H1 (cell line): Measurements from ENCODE around the gene HECTD1. TPM values are rescaled to one million over a fixed set of nuclear protein-coding genes. Genes with fewer than 3 reads are reported as not detected.
"Not testable (repeated sequence)": the region's sequence is repeated elsewhere in the genome, so short reads cannot be mapped to it uniquely, and the experiment has no call there.

Source experiments
- CTCF ChIA-PET: fragments of 300-600 bp; sonication (Branson Sonifier 250); formaldehyde crosslinking; loops from one replicate; lab custom pipeline; 2021; ENCODE audit not compliant: partially characterized antibody; lab: Charles Lee
- POLR2A ChIA-PET: fragments of 300-600 bp; sonication (Branson Sonifier 250); formaldehyde crosslinking; loops from one replicate; lab custom pipeline; 2021; ENCODE audit warnings: inconsistent platforms; ENCODE audit not compliant: partially characterized antibody; lab: Charles Lee
- DNase-seq, 2 experiments: peaks; one replicate each; pipeline versions ENCODE4 v3.0.0 to v3.0.0-alpha.2; 2010 to 2022; ENCODE audit warnings: low spot score in 2 of 2, low read depth in 1 of 2, mixed read lengths in 1 of 2
- FAIRE-seq: peaks from 2 replicates; lab custom pipeline; 2011; peaks lifted over from hg19 to GRCh38; lab: Jason Lieb, UNC
- H2AFZ ChIP-seq: 2 replicates; pipeline ENCODE4 v1.8.1; 2012; ENCODE audit warnings: low read length, inconsistent platforms
- H2AK5ac ChIP-seq: 2 replicates; pipeline ENCODE4 v1.6.1; 2013; ENCODE audit warnings: low read depth, low read length
- H2BK120ac ChIP-seq: replicated peaks from 2 replicates; pipeline ENCODE3; 2013; ENCODE audit warnings: low read depth, low read length, inconsistent platforms
- H2BK12ac ChIP-seq: 2 replicates; pipeline ENCODE4 v1.6.1; 2013; ENCODE audit warnings: low read depth, low read length
- H2BK15ac ChIP-seq: 2 replicates; pipeline ENCODE4 v1.6.1; 2013; ENCODE audit warnings: low read length
- H2BK20ac ChIP-seq: 2 replicates; pipeline ENCODE4 v1.6.1; 2013; ENCODE audit warnings: low read length
- H2BK5ac ChIP-seq: 2 replicates; pipeline ENCODE4 v1.6.1; 2013; ENCODE audit warnings: low read depth, low read length
- H3K14ac ChIP-seq: 2 replicates; pipeline ENCODE4 v1.6.1; 2013; ENCODE audit warnings: inconsistent platforms; ENCODE audit not compliant: insufficient read length
- H3K18ac ChIP-seq: 2 replicates; pipeline ENCODE4 v1.6.1; 2013; ENCODE audit warnings: low read length; ENCODE audit errors: extremely low read depth
- H3K23ac ChIP-seq: 2 replicates; pipeline ENCODE4 v1.6.1; 2013; ENCODE audit warnings: inconsistent platforms; ENCODE audit not compliant: insufficient read length
- H3K23me2 ChIP-seq: 2 replicates; pipeline ENCODE4 v1.6.1; 2013; ENCODE audit warnings: low read depth, low read length
- H3K27ac ChIP-seq: 2 replicates; pipeline ENCODE4 v1.6.1; 2011; ENCODE audit warnings: low read depth, low read length, inconsistent platforms
- H3K27me3 ChIP-seq, 4 experiments: replicated peaks in 1 of 4; 1 replicate in 1 of 4; 2 replicates in 3 of 4; pipeline versions ENCODE4 v1.6.1 to v1.8.1; 2011 to 2013; ENCODE audit warnings: low read length in 3 of 4, mild to moderate bottlenecking in 3 of 4, inconsistent platforms in 2 of 4, mixed read lengths in 2 of 4, moderate library complexity in 1 of 4; ENCODE audit not compliant: control insufficient read depth in 3 of 4, insufficient read depth in 3 of 4; ENCODE audit errors: extremely low read depth in 1 of 4
- H3K36me3 ChIP-seq, 4 experiments: 2 replicates each; pipeline versions ENCODE4 v1.6.1 to v1.8.1; 2011 to 2013; ENCODE audit warnings: mild to moderate bottlenecking in 4 of 4, low read length in 3 of 4, moderate library complexity in 2 of 4, control low read depth in 1 of 4, inconsistent platforms in 1 of 4; ENCODE audit not compliant: insufficient read depth in 4 of 4, control insufficient read depth in 2 of 4
- H3K4ac ChIP-seq: replicated peaks from 2 replicates; pipeline ENCODE3; 2013; ENCODE audit warnings: low read length, low read depth, mixed read lengths, inconsistent platforms; ENCODE audit not compliant: insufficient read length
- H3K4me1 ChIP-seq, 4 experiments: replicated peaks in 1 of 4; 1 replicate in 1 of 4; 2 replicates in 3 of 4; pipeline versions ENCODE4 v1.6.1 to v1.8.1; 2011 to 2013; ENCODE audit warnings: low read length in 3 of 4, inconsistent platforms in 2 of 4, mixed read lengths in 1 of 4; ENCODE audit not compliant: insufficient read depth in 4 of 4, control insufficient read depth in 3 of 4
- H3K4me2 ChIP-seq, 2 experiments: 2 replicates each; pipeline versions ENCODE4 v1.6.1 to v1.8.1; 2011 to 2013; ENCODE audit warnings: low read depth in 2 of 2, low read length in 2 of 2, control low read depth in 1 of 2, inconsistent platforms in 1 of 2, mild to moderate bottlenecking in 1 of 2; ENCODE audit not compliant: insufficient read depth in 1 of 2
- H3K4me3 ChIP-seq, 4 experiments: fragments of 200-600, 300-600 bp in 1 of 4; sonication (generic), shearing (Covaris generic), sonication (Bioruptor Twin) in 1 of 4; 2 replicates each; pipeline versions ENCODE4 v1.5.1 to v1.8.1; 2011 to 2016; ENCODE audit warnings: low read length in 4 of 4, low read depth in 3 of 4, control low read depth in 2 of 4, inconsistent platforms in 2 of 4, mild to moderate bottlenecking in 2 of 4, mixed read lengths in 1 of 4, moderate library complexity in 1 of 4; ENCODE audit not compliant: insufficient read depth in 2 of 4; ENCODE audit errors: extremely low read depth in 1 of 4
- H3K56ac ChIP-seq: replicated peaks from 2 replicates; pipeline ENCODE3; 2013; ENCODE audit warnings: low read depth, mild to moderate bottlenecking, mixed read lengths, low read length, inconsistent platforms; ENCODE audit not compliant: insufficient read length
- H3K79me1 ChIP-seq: 2 replicates; pipeline ENCODE4 v1.6.1; 2013; ENCODE audit warnings: low read depth, low read length, control low read depth
- H3K79me2 ChIP-seq, 2 experiments: 2 replicates each; pipeline versions ENCODE4 v1.6.1 to v1.8.1; 2012 to 2013; ENCODE audit warnings: low read length in 2 of 2, mild to moderate bottlenecking in 2 of 2, inconsistent platforms in 1 of 2; ENCODE audit not compliant: insufficient read depth in 2 of 2, control insufficient read depth in 1 of 2
- H3K9ac ChIP-seq, 4 experiments: replicated peaks in 1 of 4; 1 replicate in 1 of 4; 2 replicates in 3 of 4; pipeline versions ENCODE4 v1.6.1 to v1.8.1; 2011 to 2013; ENCODE audit warnings: low read depth in 3 of 4, low read length in 3 of 4, control low read depth in 2 of 4, mild to moderate bottlenecking in 2 of 4, moderate library complexity in 2 of 4, inconsistent platforms in 1 of 4; ENCODE audit errors: extremely low read depth in 1 of 4
- H3K9me3 ChIP-seq, 2 experiments: 2 replicates each; pipeline versions ENCODE4 v1.6.1 to v1.8.1; 2012 to 2013; ENCODE audit warnings: mild to moderate bottlenecking in 2 of 2, moderate library complexity in 2 of 2, control low read depth in 1 of 2, inconsistent platforms in 1 of 2, low read depth in 1 of 2, low read length in 1 of 2, mixed read lengths in 1 of 2; ENCODE audit not compliant: insufficient read depth in 2 of 2
- H4K20me1 ChIP-seq, 2 experiments: replicated peaks in 1 of 2; 2 replicates each; pipeline versions ENCODE3 to v1.8.1; 2011 to 2013; ENCODE audit warnings: inconsistent platforms in 2 of 2, low read length in 2 of 2, mild to moderate bottlenecking in 1 of 2; ENCODE audit not compliant: insufficient read depth in 2 of 2, control insufficient read depth in 1 of 2
- H4K5ac ChIP-seq: 2 replicates; pipeline ENCODE4 v1.6.1; 2013; ENCODE audit warnings: low read length, low read depth, mixed read lengths, inconsistent platforms; ENCODE audit not compliant: insufficient read length
- H4K8ac ChIP-seq: 2 replicates; pipeline ENCODE4 v1.8.0; 2013; ENCODE audit warnings: mild to moderate bottlenecking, moderate library complexity, low read length, inconsistent platforms; ENCODE audit not compliant: insufficient read depth; ENCODE audit errors: extremely low read depth
- H4K91ac ChIP-seq: replicated peaks from 2 replicates; pipeline ENCODE3; 2013; ENCODE audit warnings: low read length, mixed read lengths, inconsistent platforms; ENCODE audit not compliant: insufficient read length
- WGBS, 2 experiments: shearing (Covaris generic) in 1 of 2; methylation state at CpG; one replicate each; pipeline versions ENCODE4 v1.1.6 to v1.1.7; 2013 to 2015; ENCODE audit warnings: low lambda C conversion rate in 2 of 2, mixed read lengths in 2 of 2, inconsistent platforms in 1 of 2, low coverage in 1 of 2, missing lambda C conversion rate in 1 of 2; ENCODE audit not compliant: insufficient replicate concordance in 2 of 2, insufficient coverage in 1 of 2, insufficient read length in 1 of 2; ENCODE audit errors: extremely low coverage in 1 of 2, missing lambda C conversion rate in 1 of 2; 5-methylcytosine and 5-hydroxymethylcytosine counted together
- polyA plus RNA-seq, 7 experiments: library from polyadenylated mRNA; depleted of rRNA in 3 of 7; stranded (reverse) in 5 of 7; unstranded in 2 of 7; fragments of >200 nt in 5 of 7; fragments of 200-250 nt in 2 of 7; gene quantifications; 1 replicate in 5 of 7; 2 replicates in 1 of 7; 4 replicates in 1 of 7; pipeline versions ENCODE4 v1.2.1 to v1.2.3, GENCODE V29; 2011 to 2013; ENCODE audit warnings: missing spikeins in 2 of 7, mixed read lengths in 2 of 7
- total RNA-seq: library from RNA; stranded (reverse); fragmentation: NEBNext Ultra II Directional; extraction: Animal tissue kit (Norgen Biotek cat#: 25700); gene quantifications from 2 replicates; pipeline ENCODE4 v1.2.1, GENCODE V29; 2021

The HECTD1 gene
- total and polyA plus RNA-seq, 2 of the 8 experiments (the other 6 are each of a cell fraction or from before 2014, with no cell fraction given) = 44.7 to 105 TPM

DNA sequence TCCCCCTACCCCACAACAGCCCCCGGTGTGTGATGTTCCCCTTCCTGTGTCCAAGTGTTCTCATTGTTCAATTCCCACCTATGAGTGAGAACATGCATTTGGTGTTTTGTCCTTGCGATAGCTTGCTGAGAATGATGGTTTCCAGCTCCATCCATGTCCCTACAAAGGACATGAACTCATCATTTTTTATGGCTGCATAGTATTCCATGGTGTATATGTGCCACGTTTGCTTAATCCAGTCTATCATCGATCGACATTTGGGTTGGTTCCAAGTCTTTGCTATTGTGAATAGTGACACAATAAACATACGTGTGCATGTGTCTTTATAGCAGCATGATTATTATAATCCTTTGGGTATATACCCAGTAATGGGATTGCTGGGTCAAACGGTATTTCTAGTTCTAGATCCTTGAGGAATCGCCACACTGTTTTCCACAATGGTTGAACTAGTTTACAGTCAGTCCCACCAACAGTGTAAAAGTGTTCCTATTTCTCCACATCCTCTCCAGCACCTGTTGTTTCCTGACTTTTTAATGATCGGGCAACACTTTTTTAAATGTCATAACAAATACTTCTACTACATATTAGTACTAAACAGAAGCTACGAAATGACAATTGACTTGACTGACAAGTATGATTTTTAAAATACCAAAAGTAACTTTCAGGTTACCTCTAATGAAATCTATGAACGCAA, 3.5 kb downstream of the HECTD1 start:
- H3K23ac ChIP-seq, H3K4me2 ChIP-seq, H3K27me3 ChIP-seq, H3K56ac ChIP-seq, H3K79me1 ChIP-seq, POLR2A ChIA-PET, H2AK5ac ChIP-seq, FAIRE-seq, H3K9ac ChIP-seq, H3K4me1 ChIP-seq, CTCF ChIA-PET, H3K4me3 ChIP-seq, H4K20me1 ChIP-seq, H4K8ac ChIP-seq, H3K27ac ChIP-seq, H3K4ac ChIP-seq, H4K5ac ChIP-seq, H3K18ac ChIP-seq, H3K9me3 ChIP-seq, H3K14ac ChIP-seq, H2BK120ac ChIP-seq, H2BK20ac ChIP-seq, DNase-seq, H2BK5ac ChIP-seq, H4K91ac ChIP-seq, H2AFZ ChIP-seq, H2BK12ac ChIP-seq, H2BK15ac ChIP-seq: not testable (repeated sequence)
- peaks cover 10% of the 10 kb centered on the region for H3K23me2 ChIP-seq
- H3K79me2 ChIP-seq = peaks cover 4 to 54% of the 10 kb centered on the region in 2 experiments; a peak in 3 of 4 replicates
- WGBS, 2 experiments = 95% methylated on average over 10 of the region's 11 CpGs; no CpG with 5 or more reads in 1 of the 2 experiments
- H3K36me3 ChIP-seq = peaks cover 0 to 13% (median 4%) of the 10 kb centered on the region in 4 experiments; a peak in 3 of 8 replicates
